GM12874 (cell line): ENCODE measurements around the gene KIF21A.

Experiments used
- TF ChIP-seq, protein P1 (sequence below): IDR thresholded peaks from 2 replicates; pipeline ENCODE4 v1.5.1; 2011; ENCODE audit warnings: low read depth, mild to moderate bottlenecking, control low read depth, low read length, moderate library complexity; ENCODE audit not compliant: insufficient read depth

Gene KIF21A

DNA sequence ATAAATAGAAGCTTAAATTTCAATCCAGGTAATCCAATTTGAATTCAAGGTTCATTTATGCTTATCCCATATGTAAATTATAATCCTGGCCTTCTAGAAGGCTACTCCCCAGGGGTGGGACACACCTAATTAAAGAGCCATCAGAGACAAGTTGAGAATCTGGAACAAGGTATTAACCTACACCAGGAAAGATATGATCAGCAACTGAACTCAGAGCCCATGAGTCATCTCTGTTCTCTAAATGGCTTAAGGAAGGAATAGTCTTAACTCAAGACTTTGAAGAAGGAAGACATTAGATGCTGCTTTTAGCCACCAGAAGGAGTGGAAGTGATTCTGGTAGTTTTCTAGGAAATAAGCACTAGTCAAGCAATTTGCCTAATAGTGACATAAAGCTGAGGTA is 88.0 kb downstream of the KIF21A start:
- TF ChIP-seq, protein P1, sequence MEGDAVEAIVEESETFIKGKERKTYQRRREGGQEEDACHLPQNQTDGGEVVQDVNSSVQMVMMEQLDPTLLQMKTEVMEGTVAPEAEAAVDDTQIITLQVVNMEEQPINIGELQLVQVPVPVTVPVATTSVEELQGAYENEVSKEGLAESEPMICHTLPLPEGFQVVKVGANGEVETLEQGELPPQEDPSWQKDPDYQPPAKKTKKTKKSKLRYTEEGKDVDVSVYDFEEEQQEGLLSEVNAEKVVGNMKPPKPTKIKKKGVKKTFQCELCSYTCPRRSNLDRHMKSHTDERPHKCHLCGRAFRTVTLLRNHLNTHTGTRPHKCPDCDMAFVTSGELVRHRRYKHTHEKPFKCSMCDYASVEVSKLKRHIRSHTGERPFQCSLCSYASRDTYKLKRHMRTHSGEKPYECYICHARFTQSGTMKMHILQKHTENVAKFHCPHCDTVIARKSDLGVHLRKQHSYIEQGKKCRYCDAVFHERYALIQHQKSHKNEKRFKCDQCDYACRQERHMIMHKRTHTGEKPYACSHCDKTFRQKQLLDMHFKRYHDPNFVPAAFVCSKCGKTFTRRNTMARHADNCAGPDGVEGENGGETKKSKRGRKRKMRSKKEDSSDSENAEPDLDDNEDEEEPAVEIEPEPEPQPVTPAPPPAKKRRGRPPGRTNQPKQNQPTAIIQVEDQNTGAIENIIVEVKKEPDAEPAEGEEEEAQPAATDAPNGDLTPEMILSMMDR: no peak

DNA sequence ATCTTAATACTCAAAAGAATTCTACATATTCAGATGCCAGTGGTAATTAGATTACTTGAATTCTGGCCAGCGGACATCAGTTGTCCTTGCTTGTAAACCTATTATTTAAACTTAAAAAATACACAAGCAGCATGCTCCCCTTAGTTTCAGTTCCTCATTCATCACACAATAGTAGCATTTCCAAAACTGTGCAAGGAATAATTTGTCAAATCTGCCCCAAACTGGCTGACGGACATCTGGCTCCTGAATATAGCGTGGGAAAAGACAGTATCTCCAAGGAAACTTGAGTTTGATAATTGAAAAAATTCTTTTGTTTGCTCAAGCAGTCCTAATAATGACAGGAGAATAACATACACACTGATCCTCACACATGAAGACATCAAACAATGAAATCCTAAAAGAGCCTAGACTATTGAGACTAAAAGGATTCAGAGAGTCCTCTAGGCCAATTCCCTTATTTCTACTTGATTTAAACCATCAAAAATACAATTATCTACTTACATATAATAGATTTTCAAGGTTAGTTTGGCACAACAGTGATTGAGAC is 90.4 kb downstream of the KIF21A start:
- TF ChIP-seq, protein P1: no peak

DNA sequence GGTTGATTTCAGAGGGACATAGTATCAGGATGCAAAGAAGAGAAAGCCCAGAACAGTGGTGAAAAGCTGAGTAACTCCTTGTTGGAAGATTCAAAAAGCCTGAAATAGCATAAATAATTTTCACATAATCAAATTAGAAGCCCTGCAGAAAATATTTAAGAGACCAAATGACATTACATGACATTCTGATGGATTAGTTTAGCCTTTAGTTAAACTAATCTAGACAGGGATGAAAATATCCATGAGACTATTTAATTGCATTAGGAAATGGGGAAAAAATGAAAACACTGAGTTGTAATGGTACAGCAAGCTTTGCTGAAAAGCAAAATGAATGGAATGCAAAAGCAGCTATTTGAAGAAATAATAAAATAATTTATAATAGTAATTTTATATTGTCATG is 91.8 kb downstream of the KIF21A start:
- TF ChIP-seq, protein P1: no peak

DNA sequence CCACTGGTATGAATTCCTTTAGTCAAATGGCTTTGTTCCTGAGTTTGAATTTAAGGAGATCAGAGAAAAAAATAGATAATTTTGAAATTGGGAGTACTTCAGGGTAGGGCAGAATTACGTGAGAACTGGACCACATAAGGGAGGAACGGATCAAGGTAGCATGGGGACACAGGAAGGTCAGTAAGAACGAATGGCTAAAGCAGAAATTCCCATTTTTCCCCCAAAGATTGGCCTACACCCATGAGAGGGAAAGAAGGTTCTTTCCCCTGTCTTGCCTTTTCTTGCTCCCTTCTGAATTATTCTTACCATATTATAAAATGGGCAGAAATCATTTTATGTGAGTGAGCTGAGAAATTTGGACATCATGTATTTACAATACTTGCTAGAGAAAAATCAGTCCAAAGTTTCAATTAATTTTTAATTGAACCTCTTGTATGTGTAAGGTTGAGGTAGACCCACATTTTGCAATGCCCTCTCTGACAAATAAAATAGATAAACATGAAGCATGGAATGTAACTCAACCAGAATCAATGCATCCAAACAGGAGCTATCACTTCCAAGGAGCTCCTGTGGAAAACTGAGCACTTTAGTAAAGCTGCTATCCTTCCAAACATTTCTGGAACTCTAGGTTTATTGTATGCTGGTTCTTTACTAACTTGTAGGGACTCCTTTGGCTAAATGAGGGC is 93.8 kb downstream of the KIF21A start:
- TF ChIP-seq, protein P1: no peak

DNA sequence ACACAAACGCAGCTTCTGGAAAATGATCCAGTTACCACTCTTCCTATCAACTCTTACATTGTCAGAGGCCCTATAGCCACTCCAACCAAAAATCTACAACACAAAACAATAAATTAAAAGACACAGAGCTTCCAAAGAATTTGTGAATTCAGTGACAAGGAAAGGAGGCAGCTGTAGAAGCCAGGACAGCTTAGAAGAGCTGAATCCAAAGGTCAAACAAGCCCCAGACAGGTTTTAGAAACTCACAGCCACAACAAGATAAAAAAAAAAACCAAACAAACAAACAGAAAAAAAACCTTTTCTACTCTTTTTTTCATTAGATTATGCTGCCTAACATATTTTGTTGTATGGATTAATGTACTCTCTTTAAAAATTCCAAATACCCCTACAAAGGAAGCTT is 94.4 kb downstream of the KIF21A start:
- TF ChIP-seq, protein P1: no peak

DNA sequence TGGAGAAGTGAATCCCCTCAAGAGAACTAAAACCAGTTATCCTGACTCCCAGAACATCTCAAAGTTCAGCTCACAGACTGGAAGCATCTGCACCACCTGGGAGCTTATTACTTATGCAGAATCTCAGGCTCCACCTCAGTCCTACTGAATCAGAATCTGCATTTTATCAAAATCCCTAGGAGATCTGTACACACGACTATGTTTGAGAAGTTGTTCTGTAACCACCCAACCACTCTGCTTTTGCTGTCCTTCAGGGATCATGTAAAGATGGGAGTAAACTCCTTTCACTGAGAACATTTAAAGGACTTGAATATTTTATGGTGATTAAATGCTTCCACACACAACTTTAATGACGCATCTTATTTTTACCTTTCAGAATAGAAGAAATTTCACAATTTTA is 98.0 kb downstream of the KIF21A start:
- TF ChIP-seq, protein P1: no peak

DNA sequence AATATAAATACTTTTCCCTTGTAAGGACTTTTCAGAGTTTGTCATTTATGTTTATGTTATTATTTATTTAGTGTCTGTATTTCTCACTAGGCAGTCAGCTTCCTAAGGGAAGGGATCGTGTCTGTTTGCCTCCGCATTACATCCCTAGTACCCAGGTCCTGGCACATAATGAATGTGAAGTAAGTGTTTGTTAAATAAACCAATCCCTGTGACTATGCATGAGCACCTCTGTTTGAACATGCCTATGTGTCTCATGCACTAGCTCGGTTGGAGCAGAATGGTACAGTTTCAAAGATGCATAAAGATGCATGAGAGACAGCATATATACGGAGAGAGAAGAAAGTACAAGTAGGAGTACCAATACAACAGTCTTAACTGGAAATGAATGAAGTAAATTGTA is 99.3 kb downstream of the KIF21A start:
- TF ChIP-seq, protein P1: no peak

DNA sequence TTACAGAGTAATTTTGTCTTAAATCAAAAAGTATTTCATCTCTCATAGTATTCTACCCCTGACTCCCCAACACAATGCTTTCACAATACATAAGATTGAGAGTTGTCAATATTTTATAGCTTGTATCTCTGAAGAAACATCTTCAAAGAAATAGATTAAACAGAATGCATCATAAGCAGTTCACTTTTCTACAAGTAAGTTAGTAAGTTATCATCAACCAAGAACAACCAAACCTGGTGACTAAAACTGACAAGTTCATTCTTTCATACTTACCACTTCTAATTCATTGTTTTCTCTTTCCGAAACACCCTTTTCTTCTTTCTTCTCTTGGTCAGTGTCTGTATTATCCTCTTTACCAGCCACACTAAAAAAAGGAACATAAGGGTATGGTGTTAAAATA is 101.2 kb downstream of the KIF21A start:
- TF ChIP-seq, protein P1: no peak
